HG03103 (cell line): Measurements from ENCODE around the gene TNRC18.
"Not testable (repeated sequence)": the region's sequence is repeated elsewhere in the genome, so short reads cannot be mapped to it uniquely, and the experiment has no call there.

Experiments used
- ATAC-seq: cut with Tn5 transposase; IDR thresholded peaks from one replicate; pipeline ENCODE4 v1.9.1; 2021; ENCODE audit warnings: low read depth; ENCODE audit not compliant: unreplicated experiment

The TNRC18 gene

GRCh38 chr7:5330288-5330687, 93.3 kb downstream of the TNRC18 start:
- ATAC-seq, result no peak

- no peak for ATAC-seq
Measured at GRCh38 chr7:5324961-5325360, 98.7 kb downstream of the TNRC18 start.

- ATAC-seq, result not testable (repeated sequence)
Measured at GRCh38 chr7:5323800-5324781, 99.5 kb downstream of the TNRC18 start.

- ATAC-seq, result no peak
Measured at GRCh38 chr7:5322621-5323410, 100.8 kb downstream of the TNRC18 start.

GRCh38 chr7:5320802-5321396, 102.7 kb downstream of the TNRC18 start:
- no peak for ATAC-seq

GRCh38 chr7:5320391-5320790, 103.2 kb downstream of the TNRC18 start:
- ATAC-seq, result no peak

GRCh38 chr7:5318613-5319012, 105.0 kb downstream of the TNRC18 start:
- ATAC-seq, result not testable (repeated sequence)

- no peak for ATAC-seq
Measured at GRCh38 chr7:5315761-5316160, 107.9 kb downstream of the TNRC18 start.

GRCh38 chr7:5314864-5315263, 108.8 kb downstream of the TNRC18 start:
- no peak for ATAC-seq

- not testable (repeated sequence) for ATAC-seq
Measured at GRCh38 chr7:5313076-5313885, 110.4 kb downstream of the TNRC18 start.

GRCh38 chr7:5312276-5313070, 111.2 kb downstream of the TNRC18 start:
- ATAC-seq, result not testable (repeated sequence)

GRCh38 chr7:5310822-5311405, 112.7 kb downstream of the TNRC18 start:
- no peak for ATAC-seq

- no peak for ATAC-seq
Measured at GRCh38 chr7:5309146-5309545, 114.5 kb downstream of the TNRC18 start.

GRCh38 chr7:5307221-5308142, 116.2 kb downstream of the TNRC18 start:
- not testable (repeated sequence) for ATAC-seq

GRCh38 chr7:5305050-5305449, 118.6 kb downstream of the TNRC18 start:
- not testable (repeated sequence) for ATAC-seq

GRCh38 chr7:5303591-5304505, 119.8 kb downstream of the TNRC18 start:
- no peak for ATAC-seq

- ATAC-seq, result no peak
Measured at GRCh38 chr7:5303061-5303460, 120.6 kb downstream of the TNRC18 start.
